Mucosa of descending colon (tissue), 3 donors: ENCODE results near the gene ARF1. TPM values are rescaled to one million over a fixed set of nuclear protein-coding genes. Genes with fewer than 3 reads are reported as not detected.

Source experiments
- ATAC-seq: fragments of 200-7000 bp; cut with Tn5 transposase; one replicate; pipeline ENCODE4 v1.9.1; 2020; ENCODE audit warnings: mild to moderate bottlenecking, moderate library complexity
- DNase-seq, 3 donors: peaks; one replicate each; pipeline ENCODE4 v3.0.0-alpha.2; 2020
- H3K36me3 ChIP-seq: fragments of 200-600 bp; one replicate; pipeline ENCODE4 v1.8.0; 2021; ENCODE audit warnings: low read depth, mild to moderate bottlenecking
- H3K4me1 ChIP-seq: fragments of 200-600 bp; one replicate; pipeline ENCODE4 v1.8.0; 2021; ENCODE audit warnings: low read depth, mild to moderate bottlenecking
- H3K4me3 ChIP-seq: fragments of 200-600 bp; one replicate; pipeline ENCODE4 v1.8.0; 2021; ENCODE audit warnings: mild to moderate bottlenecking
- H3K9me3 ChIP-seq: fragments of 200-600 bp; one replicate; pipeline ENCODE4 v1.8.0; 2021; ENCODE audit warnings: mild to moderate bottlenecking
- CTCF ChIP-seq: fragments of 200-600 bp; IDR thresholded peaks from one replicate; pipeline ENCODE4 v1.8.0; 2022; ENCODE audit warnings: antibody characterized with exemption, mild to moderate bottlenecking
- intact Hi-C, 2 donors: fragments of 100-400 bp; cut with DNase I in 1 of 2; cut with micrococcal nuclease in 1 of 2; formaldehyde crosslinking; loops; one replicate each; pipeline versions ENCODE4 v1.11.0 to v1.11.1; 2022; cut with DNase I, micrococcal nuclease
- total RNA-seq, 3 donors: library from RNA; stranded (reverse); fragmentation: NEBNext Ultra II Directional in 2 of 3; extraction: Animal tissue kit (Norgen Biotek cat#: 25700) in 2 of 3; gene quantifications; one replicate each; pipeline versions ENCODE4 v1.2.1 to v1.2.4, GENCODE V29; 2021 to 2023
- donor health status: DM: no; HTN: no; CAD: no; lungs with moderate emphysema.
- donor health status: DM: no; HTN: no; CAD: no.
- donor health status: DM: no; HTN: yes; CAD: no.

ARF1 gene
- total RNA-seq, 3 donors from 2014 or later: 339 to 490 (median 479) TPM

- Histone ChIP-seq H3K9me3 (no peaks in the 10 kb centered on the region), H3K4me1 (peaks cover 28% of the 10 kb centered on the region), H3K4me3 (no peak overlapping the region), H3K36me3 (peaks cover 5% of the 10 kb centered on the region)
- no peak for TF ChIP-seq CTCF
- intact Hi-C loops: no loop called here
- ATAC-seq (no peak), DNase-seq (peak in 1 of 3 donors; percentile 41)
Observed at GRCh38 chr1:228143480-228144192, 61.1 kb downstream of the ARF1 start.

GRCh38 chr1:228144193-228144992 lies 61.9 kb downstream of the ARF1 start:
- intact Hi-C loops: no loop called here
- peaks cover 5% of the 10 kb centered on the region for H3K36me3 ChIP-seq
- DNase-seq (peak in 2 of 3 donors; percentile 1 to 31), ATAC-seq (no peak)
- no peak for TF ChIP-seq CTCF
- no peaks in the 10 kb centered on the region for H3K9me3 ChIP-seq
- H3K4me3 ChIP-seq: no peak overlapping the region
- peaks cover 28% of the 10 kb centered on the region for H3K4me1 ChIP-seq

GRCh38 chr1:228144993-228145343 lies 62.5 kb downstream of the ARF1 start:
- ATAC-seq (no peak), DNase-seq (no peak)
- no peaks in the 10 kb centered on the region for H3K9me3 ChIP-seq
- TF ChIP-seq CTCF: no peak
- H3K4me1 ChIP-seq: peaks cover 26% of the 10 kb centered on the region
- intact Hi-C loops: no loop called here
- peaks cover 2% of the 10 kb centered on the region for H3K36me3 ChIP-seq
- no peak overlapping the region for H3K4me3 ChIP-seq

- no peak for DNase-seq
- intact Hi-C loops: no loop called here
- ATAC-seq: no peak
- no peak for TF ChIP-seq CTCF
- no peaks in the 10 kb centered on the region for H3K9me3 ChIP-seq
- no peak overlapping the region for H3K4me3 ChIP-seq
- peaks cover 26% of the 10 kb centered on the region for H3K4me1 ChIP-seq
- no peaks in the 10 kb centered on the region for H3K36me3 ChIP-seq
Observed at GRCh38 chr1:228145463-228146416, 63.2 kb downstream of the ARF1 start.

GRCh38 chr1:228146417-228147150 lies 64.1 kb downstream of the ARF1 start:
- ATAC-seq (no peak), DNase-seq (no peak)
- intact Hi-C loops: no loop called here
- no peaks in the 10 kb centered on the region for H3K9me3 ChIP-seq
- no peak for TF ChIP-seq CTCF
- H3K4me3 ChIP-seq: no peak overlapping the region
- H3K4me1 ChIP-seq: peaks cover 19% of the 10 kb centered on the region
- H3K36me3 ChIP-seq: no peaks in the 10 kb centered on the region
